Endothelial cell of umbilical vein (primary cell): Measurements from ENCODE around the gene DYRK1A. TPM values are rescaled to one million over a fixed set of nuclear protein-coding genes. Genes with fewer than 3 reads are reported as not detected.

ENCODE experiments used
- BruUV-seq: library from RNA; stranded (reverse); fragments of 400-500 nt; replicated peaks from 2 replicates; lab custom pipeline; 2021; lab: Mats Ljungman, UMichigan
- CTCF ChIA-PET: fragments of 300-600, 350-600 bp; sonication (Branson Sonifier 250); formaldehyde crosslinking; loops from one replicate; lab custom pipeline; 2021; ENCODE audit warnings: antibody characterized with exemption, inconsistent platforms; lab: Charles Lee
- POLR2A ChIA-PET: fragments of 300-600, 350-600 bp; sonication (Branson Sonifier 250); formaldehyde crosslinking; loops from one replicate; lab custom pipeline; 2021; ENCODE audit warnings: antibody characterized with exemption, inconsistent platforms; lab: Charles Lee
- DNase-seq: peaks from one replicate; pipeline ENCODE4 v3.0.0-alpha.2; 2011; ENCODE audit warnings: low read depth, low spot score
- FAIRE-seq: peaks from 2 replicates; lab custom pipeline; 2011; peaks lifted over from hg19 to GRCh38; lab: Jason Lieb, UNC
- H2AFZ ChIP-seq: 2 replicates; pipeline ENCODE4 v1.6.0; 2012; ENCODE audit warnings: low read depth, low read length, control low read depth, inconsistent platforms
- H3K27ac ChIP-seq: 2 replicates; pipeline ENCODE4 v1.5.1; 2011; ENCODE audit warnings: low read depth, mild to moderate bottlenecking, control low read depth, low read length, moderate library complexity; ENCODE audit not compliant: insufficient read depth
- H3K27me3 ChIP-seq, 2 experiments: 2 replicates each; pipeline versions ENCODE4 v1.6.0 to v1.6.1; 2011; ENCODE audit warnings: low read length in 2 of 2, mixed read lengths in 1 of 2; ENCODE audit not compliant: control insufficient read depth in 2 of 2, insufficient read depth in 2 of 2
- H3K36me3 ChIP-seq, 2 experiments: 2 replicates in 1 of 2; 3 replicates in 1 of 2; pipeline ENCODE4 v1.5.1; 2011; ENCODE audit warnings: low read length in 2 of 2, mild to moderate bottlenecking in 1 of 2, moderate library complexity in 1 of 2; ENCODE audit not compliant: control insufficient read depth in 2 of 2, insufficient read depth in 2 of 2; ENCODE audit errors: extremely low read depth in 1 of 2
- H3K4me1 ChIP-seq: 3 replicates; pipeline ENCODE4 v1.5.1; 2011; ENCODE audit warnings: mild to moderate bottlenecking, low read length; ENCODE audit not compliant: control insufficient read depth, insufficient read depth; ENCODE audit errors: extremely low read depth
- H3K4me2 ChIP-seq: 2 replicates; pipeline ENCODE4 v1.6.1; 2011; ENCODE audit warnings: low read length, control low read depth, mixed read lengths; ENCODE audit not compliant: insufficient read depth
- H3K4me3 ChIP-seq, 3 experiments: fragments of 200-600 bp in 1 of 3; sonication (generic), shearing (Covaris generic) in 1 of 3; replicated peaks in 1 of 3; 2 replicates each; pipeline ENCODE4 v1.5.1; 2011 to 2016; ENCODE audit warnings: control low read depth in 3 of 3, low read length in 3 of 3, mild to moderate bottlenecking in 2 of 3, inconsistent platforms in 1 of 3, low read depth in 1 of 3, moderate library complexity in 1 of 3; ENCODE audit not compliant: insufficient read depth in 1 of 3
- H3K79me2 ChIP-seq: 2 replicates; pipeline ENCODE4 v1.6.0; 2012; ENCODE audit warnings: low read length, inconsistent platforms; ENCODE audit not compliant: control insufficient read depth, insufficient read depth
- H3K9ac ChIP-seq: replicated peaks from 2 replicates; pipeline ENCODE3; 2011; ENCODE audit warnings: low read length, control low read depth; ENCODE audit not compliant: insufficient read depth; ENCODE audit errors: extremely low read depth
- H3K9me1 ChIP-seq: replicated peaks from 3 replicates; pipeline ENCODE4 v1.6.0; 2011; ENCODE audit warnings: mild to moderate bottlenecking, low read length; ENCODE audit not compliant: control insufficient read depth, insufficient read depth; ENCODE audit errors: extremely low read depth
- H3K9me3 ChIP-seq: replicated peaks from 2 replicates; pipeline ENCODE4 v1.5.1; 2012; ENCODE audit warnings: low read length, inconsistent platforms; ENCODE audit not compliant: control insufficient read depth, insufficient read depth
- H4K20me1 ChIP-seq: replicated peaks from 2 replicates; pipeline ENCODE3; 2011; ENCODE audit warnings: mild to moderate bottlenecking, low read length; ENCODE audit not compliant: control insufficient read depth, insufficient read depth; ENCODE audit errors: extremely low read depth
- CTCF ChIP-seq, 2 donors: IDR thresholded peaks; 1 replicate in 1 of 2; 2 replicates in 1 of 2; pipeline ENCODE4 v1.5.1; 2011; ENCODE audit warnings: low read length in 2 of 2, mild to moderate bottlenecking in 2 of 2, moderate library complexity in 2 of 2, control low read depth in 1 of 2, inconsistent platforms in 1 of 2, low read depth in 1 of 2; ENCODE audit not compliant: insufficient read depth in 1 of 2; ENCODE audit errors: extremely low read depth in 1 of 2
- EZH2 ChIP-seq: IDR thresholded peaks from 2 replicates; pipeline ENCODE4 v1.6.1; 2012; ENCODE audit warnings: borderline replicate concordance, low read depth, mild to moderate bottlenecking, moderate library complexity, low read length, inconsistent platforms; ENCODE audit not compliant: severe bottlenecking
- FOS ChIP-seq: IDR thresholded peaks from 2 replicates; pipeline ENCODE4 v1.6.1; 2011; ENCODE audit warnings: mild to moderate bottlenecking, low read length, moderate library complexity, borderline replicate concordance; ENCODE audit not compliant: insufficient read depth
- GATA2 ChIP-seq: IDR thresholded peaks from 2 replicates; pipeline ENCODE4 v1.7.0; 2011; ENCODE audit warnings: low read depth, mild to moderate bottlenecking, moderate library complexity, mixed read lengths, low read length; ENCODE audit not compliant: insufficient read length, insufficient read depth
- JUN ChIP-seq: IDR thresholded peaks from 2 replicates; pipeline ENCODE4 v1.6.1; 2011; ENCODE audit warnings: borderline replicate concordance, low read depth; ENCODE audit not compliant: insufficient read length, insufficient read depth
- MAX ChIP-seq: IDR thresholded peaks from 2 replicates; pipeline ENCODE4 v1.6.1; 2011; ENCODE audit not compliant: insufficient read depth, insufficient read length
- MYC ChIP-seq: IDR thresholded peaks from one replicate; pipeline ENCODE4 v1.6.1; 2011; ENCODE audit warnings: mild to moderate bottlenecking, low read depth, low read length
- POLR2A ChIP-seq: IDR thresholded peaks from 2 replicates; pipeline ENCODE4 v1.6.1; 2012; ENCODE audit warnings: low read depth, mild to moderate bottlenecking, control low read depth, low read length
- POLR2AphosphoS5 ChIP-seq: IDR thresholded peaks from 2 replicates; pipeline ENCODE4 v1.6.1; 2012; ENCODE audit warnings: low read depth, mild to moderate bottlenecking, control low read depth, low read length, moderate library complexity; ENCODE audit not compliant: insufficient read depth
- dilution Hi-C: fragments of 300-500 bp; cut with MboI; formaldehyde crosslinking; loops from one replicate; pipeline ENCODE4 v1.15.0; 2019; ENCODE audit warnings: low sequenced_read_pairs; ENCODE audit not compliant: extremely low pct_ligation_motif_present
- intact Hi-C: fragments of 100-400 bp; cut with micrococcal nuclease; formaldehyde crosslinking; loops from one replicate; pipeline ENCODE4 v1.10.0; 2022
- polyA plus RNA-seq, 4 experiments: library from polyadenylated mRNA; depleted of rRNA in 3 of 4; stranded (reverse) in 3 of 4; unstranded in 1 of 4; fragments of >200 nt; gene quantifications; 2 replicates each; pipeline versions ENCODE4 v1.2.1 to v1.2.3, GENCODE V29; 2011 to 2012; ENCODE audit warnings: missing spikeins in 1 of 4
- total RNA-seq: library from RNA; stranded (reverse); gene quantifications from 2 replicates; pipeline ENCODE4 v1.2.3, GENCODE V29; 2021

Gene DYRK1A
- total and polyA plus RNA-seq, 2 donors (not counting 3 experiments of a cell fraction or from before 2014, with no cell fraction given): 51.8 to 53.7 TPM

- dilution Hi-C loops (no loop called here), intact Hi-C loops (no loop called here)
- Histone ChIP-seq H3K4me2 (no peak overlapping the region), H4K20me1 (peaks cover 14% of the 10 kb centered on the region), H3K9ac (no peak overlapping the region), H3K36me3 (no peaks in the 10 kb centered on the region), H3K27ac (no peak overlapping the region), H3K79me2 (peaks cover 99% of the 10 kb centered on the region), H3K9me3 (no peaks in the 10 kb centered on the region), H3K27me3 (no peaks in the 10 kb centered on the region), H3K4me1 (no peaks in the 10 kb centered on the region), H2AFZ (no peak overlapping the region), H3K9me1 (no peaks in the 10 kb centered on the region), H3K4me3 (no peak overlapping the region)
- POLR2A ChIA-PET: no interaction called here
- no peak for TF ChIP-seq EZH2
- no peak for TF ChIP-seq CTCF (IDR thresholded peaks at IDR 0.05; ENCODE audit: extremely low read depth in 1 of 2, insufficient read depth in 1 of 2, low read depth in 1 of 2, low read length in 2 of 2)
- TF ChIP-seq MYC: no peak
- no peak for TF ChIP-seq POLR2AphosphoS5
- no peak for TF ChIP-seq JUN
- TF ChIP-seq POLR2A: no peak
- no peak for TF ChIP-seq GATA2
- TF ChIP-seq FOS: no peak
- TF ChIP-seq MAX: no peak
- CTCF ChIA-PET: interaction anchor here (1.3 to 1.4 kb wide), 2 partner anchors 9 to 13 kb away, joined by 3 to 6 read pairs; no protein-coding TSS in a partner anchor
- DNase-seq (no peak), FAIRE-seq (no peak)
- BruUV-seq: no TSS peak
Observed at GRCh38 chr21:37384416-37384815, 17.8 kb downstream of the DYRK1A start.
